CMK (cell line): ENCODE data around the gene NRCAM.
"Not testable (repeated sequence)": the region's sequence is repeated elsewhere in the genome, so short reads cannot be mapped to it uniquely, and the experiment has no call there.

Experiments
- DNase-seq: peaks from one replicate; pipeline ENCODE4 v3.0.0-alpha.2; 2010; ENCODE audit warnings: low read depth

The NRCAM gene

DNA sequence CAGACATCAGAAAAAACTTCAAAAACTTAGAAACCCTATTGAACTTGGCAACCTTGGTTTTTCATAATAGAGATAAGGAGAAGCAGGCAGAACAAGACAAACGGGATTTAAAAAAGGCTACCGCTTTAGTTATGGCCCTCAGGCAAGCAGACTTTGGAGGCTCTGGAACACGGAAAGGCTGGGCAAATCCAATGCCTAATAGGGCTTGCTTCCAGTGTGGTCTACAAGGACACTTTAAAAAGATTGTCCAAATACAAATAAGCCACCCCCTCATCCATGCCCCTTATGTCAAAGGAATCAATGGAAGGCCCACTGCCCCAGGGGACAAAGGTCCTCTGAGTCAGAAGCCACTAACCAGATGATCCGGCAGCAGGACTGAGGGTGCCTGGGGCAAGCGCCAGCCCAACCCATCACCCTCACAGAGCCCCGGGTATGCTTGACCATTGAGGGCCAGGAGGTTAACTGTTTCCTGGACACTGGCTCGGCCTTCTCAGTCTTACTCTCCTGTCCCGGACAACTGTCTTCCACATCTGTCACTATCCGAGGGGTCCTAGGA is 115.3 kb downstream of the NRCAM start:
- no peak for DNase-seq

DNA sequence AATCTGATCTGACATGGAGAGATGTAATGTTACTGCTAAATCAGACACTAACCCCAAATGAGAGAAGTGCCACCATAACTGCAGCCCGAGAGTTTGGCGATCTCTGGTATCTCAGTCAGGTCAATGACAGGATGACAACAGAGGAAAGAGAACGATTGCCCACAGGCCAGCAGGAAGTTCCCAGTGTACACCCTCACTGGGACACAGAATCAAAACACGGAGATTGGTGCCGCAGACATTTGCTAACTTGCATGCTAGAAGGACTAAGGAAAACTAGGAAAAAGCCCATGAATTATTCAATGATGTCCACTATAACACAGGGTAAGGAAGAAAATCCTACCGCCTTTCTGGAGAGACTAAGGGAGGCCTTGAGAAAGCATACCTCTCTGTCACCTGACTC is 115.8 kb downstream of the NRCAM start:
- DNase-seq, result not testable (repeated sequence)

DNA sequence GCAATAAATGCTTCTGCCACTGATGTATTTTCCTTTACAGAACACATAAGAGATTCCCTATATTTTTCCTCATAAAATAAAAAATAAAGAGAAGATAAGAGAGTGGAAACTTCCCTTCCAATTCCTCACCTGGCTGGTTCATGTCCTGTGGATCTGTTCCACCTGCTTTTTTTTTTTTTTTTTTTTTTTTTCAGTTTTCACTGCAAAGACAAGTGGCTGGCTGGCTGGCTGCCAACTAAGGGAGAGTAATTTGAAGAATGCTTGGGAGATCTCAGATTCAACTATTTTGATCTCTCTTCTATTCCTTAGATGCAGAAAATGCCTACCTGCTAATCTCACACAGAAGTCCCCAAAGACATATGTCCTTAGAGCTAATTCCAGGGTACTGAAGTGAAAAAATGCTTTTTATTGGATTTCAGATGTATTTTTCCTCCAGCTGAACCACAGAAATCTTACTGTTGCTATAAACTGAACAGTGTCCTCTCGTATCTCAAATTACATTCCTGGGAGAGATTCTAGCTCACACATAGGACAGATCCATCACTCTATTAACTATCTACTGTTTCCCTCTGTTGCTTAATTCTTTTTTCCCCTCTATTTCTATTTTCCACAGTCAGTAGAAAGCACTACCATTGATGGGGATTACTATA is 120.8 kb downstream of the NRCAM start:
- DNase-seq, result no peak

DNA sequence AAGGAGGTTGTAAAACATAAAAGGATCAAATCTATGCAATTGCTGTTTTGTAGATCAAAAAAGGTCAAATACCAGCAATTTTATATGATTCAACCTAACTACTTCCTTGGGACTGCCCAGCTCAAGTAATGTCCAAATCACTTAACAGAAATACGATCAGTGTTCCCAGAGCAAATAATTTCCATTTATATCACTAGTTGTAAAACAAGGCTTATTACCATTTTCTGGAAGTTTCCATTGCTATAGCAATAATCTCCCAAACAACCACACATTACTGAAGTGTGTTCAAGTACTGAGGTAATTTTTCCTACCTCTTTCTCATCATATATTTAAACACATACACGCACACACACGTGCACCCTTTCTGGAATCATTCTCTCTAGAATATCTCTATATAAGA is 123.3 kb downstream of the NRCAM start:
- DNase-seq, result no peak

DNA sequence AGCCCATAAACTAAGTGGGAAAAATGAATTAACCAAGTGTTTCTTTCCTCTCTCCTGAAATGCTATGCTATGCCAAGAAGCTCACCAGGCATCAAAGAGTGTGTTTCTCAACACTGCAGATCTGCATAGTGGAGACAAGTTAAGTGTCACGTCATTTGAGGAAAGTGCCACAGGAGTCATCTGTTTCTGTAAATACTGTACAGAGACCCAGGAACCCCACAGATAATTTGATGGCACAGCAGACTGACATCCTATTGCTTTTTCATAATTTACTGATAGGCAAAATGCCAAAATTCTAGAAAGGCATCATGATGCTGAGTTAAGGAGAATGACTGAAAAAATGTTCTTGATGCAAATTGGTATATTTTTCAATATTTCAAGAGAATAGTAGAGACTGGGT is 124.3 kb downstream of the NRCAM start:
- no peak for DNase-seq

DNA sequence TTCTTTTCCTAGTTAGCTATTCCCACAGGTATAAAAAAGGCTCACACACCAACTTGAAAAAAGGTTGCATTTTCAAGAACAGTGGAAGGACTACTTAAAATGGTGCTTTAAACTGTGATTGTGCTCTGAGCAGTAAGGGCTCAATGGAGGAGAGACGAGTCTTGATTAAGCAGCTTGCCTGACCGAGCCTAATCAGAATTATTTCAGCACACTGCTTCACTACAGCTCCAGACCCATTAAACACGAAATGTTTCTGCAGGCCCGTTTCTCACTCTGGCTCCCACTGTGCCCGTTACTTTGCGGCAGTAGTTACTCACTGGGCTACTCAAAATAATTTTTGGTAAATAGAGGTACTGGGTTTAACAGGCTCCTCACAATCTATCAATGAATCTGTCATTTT is 126.0 kb downstream of the NRCAM start:
- DNase-seq, result no peak

DNA sequence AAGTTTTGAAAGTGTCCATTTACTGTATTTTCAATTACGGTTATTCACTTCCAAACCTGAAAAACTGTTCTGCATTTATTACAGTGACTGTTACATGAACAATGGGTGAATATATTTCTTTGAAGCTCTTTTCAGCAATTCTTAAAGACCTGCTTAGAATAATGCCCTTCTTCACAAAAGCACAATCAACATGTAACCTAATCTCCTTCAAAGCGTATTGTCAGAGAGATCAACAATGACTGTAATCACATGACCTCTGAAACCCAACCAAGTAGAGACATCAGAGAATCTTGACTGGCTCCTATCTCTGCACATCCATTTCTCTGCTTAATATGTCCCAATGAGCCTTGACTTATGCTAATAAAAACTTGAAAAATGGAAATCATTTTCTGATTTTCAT is 126.7 kb downstream of the NRCAM start:
- DNase-seq, result no peak

DNA sequence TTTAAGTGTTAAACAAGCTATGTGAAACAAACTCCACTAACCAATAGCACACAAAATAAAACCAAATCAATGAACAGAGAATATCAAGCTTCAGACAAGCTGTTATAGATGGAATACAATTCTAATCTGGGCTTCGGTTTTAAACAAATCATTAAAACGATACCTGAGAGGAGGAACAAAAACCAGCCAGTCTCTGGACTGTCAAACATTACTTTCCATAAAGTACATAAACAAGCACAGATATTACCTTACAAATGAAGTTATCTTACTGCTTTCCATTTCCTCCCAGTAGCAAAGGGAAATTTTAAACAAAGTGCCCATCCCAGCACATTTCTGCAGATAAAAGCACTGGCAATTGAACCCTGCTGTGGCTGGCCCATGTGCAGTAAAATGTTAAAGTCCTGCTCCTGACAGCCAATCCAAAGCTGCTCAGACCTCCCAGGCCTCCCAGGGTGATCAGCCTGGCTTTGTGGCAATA is 128.0 kb downstream of the NRCAM start:
- no peak for DNase-seq

DNA sequence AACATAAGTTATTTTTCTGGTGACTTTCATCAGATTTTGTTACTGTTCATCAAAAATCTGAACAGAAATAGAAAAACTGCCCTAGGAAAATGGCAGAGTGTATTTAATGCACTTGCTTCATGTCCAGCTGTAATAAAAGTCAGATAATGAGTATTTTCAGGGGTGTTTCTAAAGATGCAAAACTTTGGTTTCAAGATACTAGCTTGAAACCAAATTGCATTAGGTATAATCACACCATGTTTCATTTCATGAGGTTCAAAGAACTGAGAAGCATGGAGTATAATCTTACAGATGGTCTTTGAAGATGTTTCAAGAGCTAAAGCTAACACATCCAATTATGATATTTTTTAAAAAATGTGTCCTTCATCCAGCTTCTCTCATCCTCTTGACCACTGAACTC is 128.9 kb downstream of the NRCAM start:
- DNase-seq, result no peak

DNA sequence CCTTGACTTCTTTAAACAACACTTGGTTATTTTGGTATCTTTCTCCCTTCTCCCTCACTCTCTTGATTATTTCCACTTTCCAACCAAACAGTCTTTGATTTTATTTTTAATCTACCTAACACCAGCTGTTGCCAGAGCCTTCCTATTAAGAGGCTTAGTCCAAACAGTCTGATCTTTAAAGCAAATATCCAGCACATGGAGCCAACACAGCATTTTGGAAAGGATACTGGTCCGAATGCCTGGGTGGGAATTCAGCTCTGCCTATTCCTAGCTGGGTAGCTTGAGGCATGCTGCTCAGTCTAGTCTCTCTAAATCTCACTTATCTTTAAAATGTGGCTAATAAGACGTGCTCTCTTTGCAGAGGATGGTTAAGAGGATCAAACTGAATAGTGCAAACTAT is 129.3 kb downstream of the NRCAM start:
- no peak for DNase-seq

DNA sequence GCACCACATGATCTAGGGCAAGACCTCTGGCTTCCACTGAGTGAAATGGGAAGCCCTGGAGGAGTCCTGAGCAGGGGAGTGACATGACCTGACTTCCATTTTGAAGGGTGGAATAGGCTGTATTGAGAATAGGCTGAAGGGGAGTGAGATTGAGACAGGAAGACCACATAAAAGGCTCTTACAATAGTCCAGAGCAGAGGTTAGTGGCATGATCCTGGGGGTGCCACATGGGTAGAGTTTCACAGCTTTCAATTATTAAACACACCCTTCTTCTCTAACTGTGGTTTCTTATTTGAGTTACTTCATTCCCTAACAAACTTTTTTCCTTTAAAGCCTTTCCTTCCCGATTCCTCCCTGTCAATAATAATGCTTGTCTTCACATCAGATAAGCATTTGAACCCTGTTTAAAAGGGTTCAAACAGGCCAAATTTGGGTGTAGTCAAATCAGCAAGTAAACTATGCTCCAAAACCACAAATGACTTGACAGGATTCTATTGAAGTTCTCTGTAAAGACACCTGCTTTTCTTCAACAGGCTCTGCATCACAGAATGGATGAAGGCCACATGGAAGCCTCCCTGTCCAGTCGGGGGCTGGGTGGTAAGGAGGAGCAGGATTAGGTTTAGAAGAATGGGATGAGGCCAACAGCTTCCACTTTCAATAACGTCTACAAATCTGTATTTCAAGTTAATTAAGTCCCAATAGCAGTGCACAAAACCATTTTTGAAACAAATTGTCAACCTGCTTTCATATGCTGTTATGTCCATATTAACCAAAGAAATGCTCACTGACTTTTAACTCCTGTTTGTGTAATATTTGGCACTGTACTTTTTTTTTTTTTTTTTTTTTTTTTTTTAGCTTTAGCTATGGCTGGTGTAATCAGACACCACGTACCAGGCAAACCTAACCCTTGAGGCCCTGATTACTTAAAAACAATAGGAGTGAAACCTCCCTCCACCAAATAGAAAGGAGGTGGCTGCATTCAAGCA is 131.9 kb downstream of the NRCAM start:
- no peak for DNase-seq

DNA sequence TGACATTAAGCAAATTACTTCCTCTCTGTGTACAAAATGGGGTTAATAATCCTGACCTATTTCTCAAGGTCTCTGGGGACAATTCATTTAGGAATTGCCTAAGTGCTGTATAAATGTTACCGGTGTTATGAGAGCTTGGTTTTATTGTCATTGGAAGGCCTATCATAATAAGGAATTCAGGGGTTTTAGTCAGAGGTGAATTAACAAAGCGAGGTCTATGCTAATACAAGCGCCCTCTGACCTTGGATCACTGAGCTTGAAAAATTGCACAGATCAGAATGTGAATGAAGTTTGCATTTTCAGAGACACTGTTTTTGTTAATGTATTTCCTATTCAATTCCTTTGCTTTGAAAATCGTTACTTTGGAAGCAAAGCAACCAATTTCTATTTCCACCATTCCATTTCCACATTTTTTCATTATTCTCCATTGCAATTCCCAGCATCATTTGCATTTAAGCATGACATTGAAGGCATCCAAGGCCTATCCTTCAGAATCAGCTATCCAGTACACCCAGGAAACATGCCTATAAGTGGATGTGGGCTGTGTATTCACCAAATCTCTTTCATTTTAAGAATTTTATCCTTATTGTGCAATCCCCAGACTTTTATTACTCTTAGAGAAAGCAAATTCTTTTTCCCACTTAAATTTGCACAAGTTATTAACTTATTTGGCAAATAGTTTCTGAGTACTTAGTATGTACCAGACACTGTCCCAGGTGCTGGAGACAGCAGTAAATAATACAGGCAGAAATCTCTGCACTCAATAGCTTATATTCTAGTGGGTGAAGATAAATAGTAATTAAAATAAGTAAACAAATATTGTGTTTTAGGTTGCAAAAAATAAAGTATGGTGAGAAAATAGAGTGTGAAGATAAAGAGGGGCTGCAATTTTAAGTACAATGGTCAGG is 133.1 kb downstream of the NRCAM start:
- DNase-seq, result no peak

DNA sequence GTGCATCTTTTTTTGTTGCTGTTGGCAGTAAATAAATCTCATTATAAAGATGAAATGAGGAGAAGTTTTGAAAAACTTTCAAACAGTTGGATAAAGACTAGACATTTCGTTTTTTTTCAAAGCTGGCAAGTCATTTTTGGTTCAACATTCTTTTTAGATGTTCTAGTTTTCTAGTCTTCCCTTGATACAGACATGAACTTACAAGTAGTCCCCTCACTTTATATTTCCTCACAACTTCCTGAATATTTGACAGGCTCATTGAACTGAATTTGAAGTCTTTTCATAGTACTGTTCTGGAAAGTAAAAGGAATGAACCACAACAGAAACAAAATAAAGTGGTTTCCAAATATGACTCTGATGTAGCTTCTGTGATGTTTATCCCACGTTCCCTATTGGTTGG is 134.2 kb downstream of the NRCAM start:
- no peak for DNase-seq

DNA sequence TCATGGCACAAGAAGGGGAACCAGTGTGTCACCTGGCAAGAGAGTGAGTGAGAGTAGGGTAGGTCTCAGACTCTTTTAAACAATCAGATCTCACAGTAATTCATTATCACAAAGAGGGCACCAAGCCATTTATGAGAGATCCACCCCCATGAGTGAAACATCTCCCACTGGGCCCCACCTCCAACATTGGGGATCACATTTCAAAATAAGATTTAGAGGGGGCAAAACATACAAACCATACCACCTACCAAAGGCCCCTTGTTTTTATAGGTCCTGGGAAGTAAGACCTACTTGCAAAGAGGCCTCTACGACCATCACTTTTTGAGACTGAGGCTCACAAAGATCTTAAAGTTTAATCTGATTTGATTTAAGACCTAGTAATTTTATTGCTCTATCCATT is 134.9 kb downstream of the NRCAM start:
- no peak for DNase-seq

DNA sequence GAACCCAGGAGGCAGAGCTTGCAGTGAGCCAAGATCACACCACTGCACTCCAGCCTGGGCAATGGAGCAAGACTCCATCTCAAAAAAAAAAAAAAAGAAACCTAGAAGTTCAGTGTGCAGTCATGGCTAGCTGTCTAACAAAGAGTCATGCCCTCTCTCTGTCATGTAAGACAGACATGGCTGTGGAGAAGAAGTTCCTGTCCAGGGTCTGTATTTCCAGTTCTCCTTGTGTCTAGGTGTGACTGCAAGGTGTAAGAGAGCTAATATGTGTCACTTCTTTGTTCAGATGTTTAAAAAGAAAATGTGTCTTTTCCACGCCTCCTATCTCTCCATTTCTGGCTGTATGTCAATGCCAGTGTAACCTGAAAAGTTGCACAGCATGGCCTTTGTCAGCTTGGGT is 139.5 kb downstream of the NRCAM start:
- DNase-seq, result no peak

DNA sequence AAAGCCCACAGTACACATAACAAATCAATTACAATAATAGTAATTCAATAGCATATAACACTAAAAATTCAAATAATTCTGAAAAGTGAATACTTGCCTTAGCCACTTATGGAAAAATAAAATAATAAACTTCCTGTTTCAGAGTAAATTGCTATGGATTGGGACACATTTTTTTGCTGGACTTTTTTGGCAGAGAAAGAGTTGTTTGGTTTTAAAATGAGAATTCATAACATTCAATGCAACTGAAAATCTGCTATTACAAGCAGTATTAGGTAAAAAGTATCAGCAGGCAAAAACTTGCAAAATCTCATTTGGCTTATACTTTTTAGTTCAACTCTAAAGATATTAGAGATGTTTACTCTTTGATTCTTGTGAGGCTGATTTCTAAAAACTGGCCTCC is 141.7 kb downstream of the NRCAM start:
- DNase-seq, result no peak

DNA sequence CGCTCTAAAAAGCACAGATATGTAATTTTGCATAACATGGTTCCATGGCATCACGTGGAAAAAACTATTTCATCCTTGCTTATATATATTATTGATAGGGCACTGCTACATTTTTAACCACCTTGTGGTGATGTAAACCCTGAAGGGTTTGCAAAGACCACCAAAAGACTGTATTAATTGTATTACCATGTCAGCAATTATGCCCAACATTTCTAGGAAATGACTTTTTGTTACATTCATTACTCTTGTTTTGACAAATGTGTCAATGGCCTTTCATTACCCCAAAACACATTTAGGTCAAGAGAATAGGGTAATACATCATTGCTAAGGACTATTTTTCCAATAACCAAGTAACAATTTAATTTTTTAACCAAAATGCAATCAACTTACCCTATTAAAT is 142.2 kb downstream of the NRCAM start:
- no peak for DNase-seq

DNA sequence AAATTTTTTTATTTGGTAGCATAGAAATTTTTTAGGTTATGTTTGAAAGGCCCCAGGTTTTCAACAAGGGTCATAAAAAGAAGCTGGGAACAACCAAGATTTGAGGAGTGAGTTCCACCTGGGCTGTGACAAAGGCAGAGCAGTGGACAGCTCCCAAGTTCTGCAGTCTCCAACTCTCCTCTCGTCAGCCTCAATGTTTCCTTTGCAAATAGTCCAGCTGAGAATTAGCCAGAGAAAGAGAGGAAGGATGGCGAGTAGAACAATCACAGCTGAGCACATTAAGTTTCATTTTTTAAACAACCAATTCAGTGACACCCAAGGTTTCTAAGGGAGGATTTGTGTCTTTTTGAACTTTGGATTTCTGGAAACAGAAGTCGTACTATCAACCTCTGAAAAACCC is 143.2 kb downstream of the NRCAM start:
- DNase-seq, result no peak

DNA sequence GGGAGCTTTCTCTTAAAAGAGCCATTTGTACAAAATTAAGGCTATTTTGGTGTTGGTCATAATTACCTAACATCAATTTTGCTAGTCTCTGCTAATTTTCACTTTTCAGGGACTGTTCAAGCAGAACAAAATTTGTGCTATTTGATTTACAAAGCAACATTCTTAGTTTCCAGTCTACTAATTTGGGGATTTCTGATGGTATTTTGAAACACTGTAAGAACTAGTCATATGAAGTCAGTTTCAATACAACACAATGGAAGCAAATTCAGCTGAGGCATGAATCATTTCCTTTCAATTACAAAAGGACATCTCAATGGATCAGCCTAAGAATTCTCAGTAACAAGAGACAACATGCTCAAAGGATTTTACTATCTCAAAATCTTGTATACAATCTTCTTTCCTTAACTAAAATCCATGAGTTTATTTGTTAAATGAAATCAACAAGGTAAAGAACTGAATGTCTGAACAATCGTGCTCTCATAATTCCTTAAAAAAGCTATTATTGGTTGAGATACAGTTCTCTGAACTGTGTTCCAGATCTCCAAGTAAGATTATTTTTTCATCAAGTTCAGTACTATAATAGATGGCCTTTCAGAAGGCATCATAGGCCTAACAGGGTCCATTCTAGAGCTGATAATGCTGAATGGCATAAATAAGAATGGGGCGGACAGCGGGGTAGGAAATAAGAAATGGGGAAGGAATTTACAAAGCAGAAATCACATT is 144.6 kb downstream of the NRCAM start:
- DNase-seq, result no peak

DNA sequence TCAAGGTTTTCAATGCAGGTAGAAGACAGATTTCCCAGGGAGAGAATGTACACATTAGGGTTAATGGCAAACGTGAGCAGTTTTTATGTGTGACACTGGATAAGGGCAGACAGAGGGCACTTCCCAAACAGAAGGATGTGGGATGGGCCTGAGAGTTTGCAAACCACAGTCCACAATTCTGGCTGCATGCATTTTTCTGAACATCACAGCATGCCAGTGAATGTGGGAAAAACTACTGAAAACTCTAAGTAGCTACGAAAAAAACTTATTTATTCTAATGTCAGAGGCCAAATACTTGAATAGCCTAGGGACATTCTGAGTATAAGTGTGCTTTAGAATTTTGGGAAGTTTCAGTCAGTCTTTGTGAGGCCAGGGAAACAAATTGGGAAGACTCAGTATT is 145.9 kb downstream of the NRCAM start:
- no peak for DNase-seq

DNA sequence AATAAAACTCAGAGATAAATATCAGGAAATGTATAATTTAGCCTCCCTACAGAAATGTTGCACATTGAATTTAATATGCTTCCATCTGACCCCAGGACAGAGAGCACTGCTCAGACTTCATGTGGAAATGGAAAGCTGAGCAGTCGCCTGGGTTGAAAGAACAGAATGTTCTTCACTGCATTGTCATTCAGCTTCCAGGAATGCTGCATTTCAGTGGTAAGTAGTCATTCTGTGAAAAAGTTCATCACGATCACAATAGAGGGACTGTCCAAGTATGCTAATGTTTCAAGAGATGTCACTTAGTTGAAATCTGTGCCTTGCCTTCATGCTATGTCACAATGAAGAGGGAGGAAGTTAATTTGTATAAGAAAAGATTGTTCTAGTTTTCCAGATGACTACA is 147.3 kb downstream of the NRCAM start:
- no peak for DNase-seq
